Astrocyte of the cerebellum (primary cell): Measurements from ENCODE around the gene SLC2A8.

Source experiments
- DNase-seq: peaks from one replicate; pipeline ENCODE4 v3.0.0-alpha.2; 2011; ENCODE audit warnings: low read depth
- H3K4me3 ChIP-seq: 2 replicates; pipeline ENCODE4 v1.5.1; 2011; ENCODE audit warnings: mild to moderate bottlenecking, low read depth, low read length, moderate library complexity
- in situ Hi-C: cut with HindIII; loops from 2 replicates; pipeline ENCODE4 v1.10.0; 2017; ENCODE audit warnings: low sequenced_read_pairs
- TF ChIP-seq, protein P1 (sequence below): IDR thresholded peaks from 2 replicates; pipeline ENCODE4 v1.5.1; 2012; ENCODE audit warnings: low read length, low read depth, moderate library complexity, mild to moderate bottlenecking; ENCODE audit errors: missing control alignments

The SLC2A8 gene

DNA sequence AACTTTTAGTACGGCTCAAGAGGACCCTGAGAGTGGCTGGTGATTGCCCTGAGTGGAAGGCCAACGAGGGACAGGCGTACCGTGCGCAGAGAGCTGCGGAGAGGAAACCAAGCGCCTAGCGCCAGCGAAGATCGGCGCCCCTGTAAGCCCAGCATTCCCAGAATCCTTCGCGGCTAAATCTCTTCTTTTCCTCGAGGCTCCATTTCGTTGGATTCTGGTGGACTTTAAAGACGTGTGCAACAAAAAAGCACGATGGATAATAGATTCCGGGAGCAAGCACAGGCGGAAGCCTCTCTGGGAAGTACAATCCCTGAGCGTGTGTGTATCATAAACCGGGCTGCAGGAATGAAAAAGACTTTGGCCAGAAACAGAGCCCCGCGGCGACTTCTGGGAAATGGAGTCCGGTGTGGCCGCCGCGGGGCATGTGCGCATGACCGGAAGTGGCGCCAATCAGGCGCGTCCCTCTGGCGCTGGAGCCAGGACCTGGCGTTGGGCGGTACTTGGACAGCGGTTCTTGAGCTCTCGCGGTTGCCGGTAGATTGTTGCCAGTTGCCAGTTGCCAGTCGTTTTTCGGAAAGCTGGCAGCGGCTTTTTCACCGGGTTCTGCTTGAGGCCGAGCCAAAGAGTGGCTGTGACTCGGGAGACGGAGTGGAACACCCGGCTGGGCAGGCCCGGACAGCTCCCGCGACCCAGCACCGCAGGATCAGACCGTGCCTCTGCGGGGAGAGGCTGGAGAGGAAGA is 27.1 kb downstream of the SLC2A8 start, which contains the start of gene ZNF79:
Gene ZNF79, plus strand, starts transcription at position 449 of the 742 bp plus-strand sequence. CDS start 406 bp downstream, outside the sequence.
- in situ Hi-C loops = no loop called here
- TF ChIP-seq, protein P1, sequence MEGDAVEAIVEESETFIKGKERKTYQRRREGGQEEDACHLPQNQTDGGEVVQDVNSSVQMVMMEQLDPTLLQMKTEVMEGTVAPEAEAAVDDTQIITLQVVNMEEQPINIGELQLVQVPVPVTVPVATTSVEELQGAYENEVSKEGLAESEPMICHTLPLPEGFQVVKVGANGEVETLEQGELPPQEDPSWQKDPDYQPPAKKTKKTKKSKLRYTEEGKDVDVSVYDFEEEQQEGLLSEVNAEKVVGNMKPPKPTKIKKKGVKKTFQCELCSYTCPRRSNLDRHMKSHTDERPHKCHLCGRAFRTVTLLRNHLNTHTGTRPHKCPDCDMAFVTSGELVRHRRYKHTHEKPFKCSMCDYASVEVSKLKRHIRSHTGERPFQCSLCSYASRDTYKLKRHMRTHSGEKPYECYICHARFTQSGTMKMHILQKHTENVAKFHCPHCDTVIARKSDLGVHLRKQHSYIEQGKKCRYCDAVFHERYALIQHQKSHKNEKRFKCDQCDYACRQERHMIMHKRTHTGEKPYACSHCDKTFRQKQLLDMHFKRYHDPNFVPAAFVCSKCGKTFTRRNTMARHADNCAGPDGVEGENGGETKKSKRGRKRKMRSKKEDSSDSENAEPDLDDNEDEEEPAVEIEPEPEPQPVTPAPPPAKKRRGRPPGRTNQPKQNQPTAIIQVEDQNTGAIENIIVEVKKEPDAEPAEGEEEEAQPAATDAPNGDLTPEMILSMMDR = no peak

DNA sequence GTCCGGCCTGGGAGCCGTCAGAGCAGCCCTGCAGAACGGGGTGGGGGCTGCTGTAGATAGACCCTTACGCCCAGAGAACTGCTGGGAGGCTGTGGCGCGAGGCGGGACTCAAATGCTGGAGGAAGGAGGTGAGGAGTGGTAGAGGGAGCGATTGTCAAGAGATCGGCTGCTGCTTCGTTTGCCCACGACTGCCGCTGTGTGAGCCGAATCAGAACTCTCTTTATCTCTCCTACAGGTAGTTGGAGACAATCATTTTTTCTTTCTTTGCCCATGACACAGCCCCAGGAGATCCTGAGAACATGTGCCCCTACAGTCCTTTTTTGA is 27.7 kb downstream of the SLC2A8 start:
- no peak for DNase-seq
- peak overlapping the region; percentile 90 for H3K4me3 ChIP-seq
- TF ChIP-seq, protein P1 = no peak
- in situ Hi-C loops = no loop called here

More for the DNA sequence above, 27.1 kb downstream of the SLC2A8 start, which contains the start of gene ZNF79:
- peak within 1 kb of the TSS; percentile 90 for H3K4me3 ChIP-seq
- peak; percentile 76 for DNase-seq

DNA sequence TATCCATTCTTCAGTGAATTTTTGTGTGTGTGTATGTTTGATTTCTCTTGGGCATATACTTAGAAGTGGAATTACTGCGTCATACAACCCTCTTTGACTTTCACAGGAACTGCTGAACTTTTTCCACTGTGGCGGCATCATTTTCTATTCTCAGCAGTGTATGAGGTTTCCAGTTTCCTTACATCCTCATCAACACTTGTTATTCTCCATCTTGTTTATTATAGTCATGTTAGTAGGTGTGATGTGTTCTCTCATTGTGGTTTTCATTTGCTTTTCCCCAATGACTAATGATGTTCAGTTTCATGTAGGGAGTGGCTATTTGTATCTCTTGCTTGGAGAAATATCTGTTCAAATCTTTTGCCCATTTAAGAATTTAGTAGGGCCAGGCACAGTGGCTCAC is 29.8 kb downstream of the SLC2A8 start:
- no peak for DNase-seq

DNA sequence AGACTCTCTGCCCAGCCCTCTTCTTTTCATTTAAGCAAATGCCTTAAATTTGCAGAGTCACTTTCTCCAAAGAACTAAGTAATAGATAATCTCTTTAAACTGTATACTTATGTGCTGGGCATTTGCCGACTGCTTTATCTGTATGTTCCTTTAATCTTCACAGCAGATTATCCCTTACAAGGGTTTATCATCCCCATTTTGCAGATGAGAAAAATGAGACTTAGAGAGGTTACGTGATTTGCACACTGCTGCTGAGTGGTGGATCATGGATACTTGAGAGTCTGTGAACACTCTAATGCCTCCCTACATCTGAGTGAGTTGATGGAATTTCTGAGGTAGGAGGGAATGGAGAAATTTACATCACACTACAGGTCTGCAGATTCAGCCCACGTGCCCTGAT is 31.4 kb downstream of the SLC2A8 start:
- TF ChIP-seq, protein P1 = no peak
- no peak for DNase-seq
- in situ Hi-C loops = no loop called here
- H3K4me3 ChIP-seq = no peak overlapping the region

More for the DNA sequence above, 29.8 kb downstream of the SLC2A8 start:
- H3K4me3 ChIP-seq = no peak overlapping the region
- TF ChIP-seq, protein P1 = no peak
- in situ Hi-C loops = no loop called here

DNA sequence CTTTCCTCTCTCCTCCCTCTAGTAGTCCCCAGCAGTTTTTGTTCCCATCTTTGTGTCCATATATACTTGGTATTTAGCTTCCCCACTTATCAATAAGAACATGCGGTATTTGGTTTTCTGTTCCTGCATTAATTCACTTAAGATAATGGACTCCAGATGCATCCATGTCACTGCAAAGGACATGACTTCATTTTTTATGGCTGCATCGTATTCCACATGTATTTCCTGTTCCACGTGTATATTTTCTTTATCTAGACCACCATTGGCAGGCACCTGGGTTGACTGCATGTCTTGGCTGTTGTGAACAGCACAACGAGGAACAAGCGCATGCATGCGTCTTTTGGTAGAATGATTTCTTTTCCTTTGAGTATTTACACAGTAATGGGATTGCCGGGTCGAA is 33.4 kb downstream of the SLC2A8 start:
- TF ChIP-seq, protein P1 = no peak
- DNase-seq = no peak
- in situ Hi-C loops = no loop called here
- H3K4me3 ChIP-seq = no peak overlapping the region

DNA sequence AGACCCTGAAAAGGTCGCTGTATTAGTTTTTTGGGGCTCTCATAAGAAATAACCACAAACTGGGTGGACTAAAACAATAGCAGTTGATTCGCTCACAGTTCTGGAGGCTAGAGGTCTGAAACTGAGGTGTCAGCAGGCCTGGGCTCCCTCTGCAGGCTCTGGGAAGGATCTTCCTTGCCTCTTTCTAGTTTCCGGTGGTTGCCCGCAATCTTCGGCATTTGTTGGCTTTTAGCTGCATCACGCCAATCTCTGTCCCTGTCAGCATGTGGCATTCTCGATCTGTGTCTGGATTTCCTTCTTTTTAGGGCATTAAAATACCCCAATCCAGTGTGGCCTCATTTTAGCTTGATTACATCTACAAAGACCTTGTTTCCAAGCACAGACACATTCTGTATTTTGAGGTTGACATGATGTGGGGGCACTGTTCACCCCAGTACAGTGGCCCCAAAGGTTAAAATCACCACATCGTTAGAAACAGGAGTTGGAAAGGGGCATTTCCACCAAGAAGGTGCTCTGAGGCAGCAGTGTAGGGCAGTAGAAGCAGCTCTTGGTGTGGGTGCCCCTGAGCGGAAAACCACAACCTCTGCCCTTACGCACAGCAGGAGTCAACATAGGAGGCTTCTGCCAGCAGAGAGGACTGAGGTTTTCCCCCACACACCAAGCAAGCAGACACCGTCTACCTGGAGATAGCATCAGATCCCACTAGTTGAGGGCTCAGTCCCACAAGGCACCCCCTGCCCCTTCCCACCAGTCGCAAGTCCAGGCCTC is 40.7 kb downstream of the SLC2A8 start:
- TF ChIP-seq, protein P1 = peak; percentile 22
- in situ Hi-C loops = no loop called here

More for the DNA sequence above, 40.7 kb downstream of the SLC2A8 start:
- no peak for DNase-seq
- no peak overlapping the region for H3K4me3 ChIP-seq
